Central memory CD8-positive, alpha-beta T cell (primary cell): ENCODE results near the gene KCNV2.

Source experiments
- ATAC-seq: fragments of 150-1000 bp; cut with Tn5 transposase; replicated peaks from 2 replicates; pipeline ENCODE4 v1.10.0; 2022; ENCODE audit warnings: mild to moderate bottlenecking, moderate FRiP score, moderate number of reproducible peaks; ENCODE audit not compliant: poor library complexity, severe bottlenecking; ENCODE audit errors: extremely low read depth
- DNase-seq, 2 donors: peaks; one replicate each; pipeline ENCODE4 v3.0.0; 2021; ENCODE audit warnings: low spot score in 2 of 2
- H3K27ac Mint-ChIP-seq: one replicate; pipeline ENCODE4 v1.8.0; 2022; ENCODE audit warnings: low read depth, mild to moderate bottlenecking, moderate library complexity, mixed read lengths
- H3K27me3 Mint-ChIP-seq: one replicate; pipeline ENCODE4 v1.8.0; 2022; ENCODE audit warnings: mixed read lengths
- H3K36me3 Mint-ChIP-seq: one replicate; pipeline ENCODE4 v1.8.0; 2022; ENCODE audit warnings: mild to moderate bottlenecking, moderate library complexity, mixed read lengths; ENCODE audit not compliant: insufficient read depth
- H3K4me1 Mint-ChIP-seq: one replicate; pipeline ENCODE4 v1.8.0; 2022; ENCODE audit warnings: mixed read lengths
- H3K4me3 Mint-ChIP-seq: one replicate; pipeline ENCODE4 v1.8.0; 2022; ENCODE audit warnings: mild to moderate bottlenecking, moderate library complexity, mixed read lengths
- H3K9me3 Mint-ChIP-seq: one replicate; pipeline ENCODE4 v1.8.0; 2022; ENCODE audit warnings: mixed read lengths

The KCNV2 gene

DNA sequence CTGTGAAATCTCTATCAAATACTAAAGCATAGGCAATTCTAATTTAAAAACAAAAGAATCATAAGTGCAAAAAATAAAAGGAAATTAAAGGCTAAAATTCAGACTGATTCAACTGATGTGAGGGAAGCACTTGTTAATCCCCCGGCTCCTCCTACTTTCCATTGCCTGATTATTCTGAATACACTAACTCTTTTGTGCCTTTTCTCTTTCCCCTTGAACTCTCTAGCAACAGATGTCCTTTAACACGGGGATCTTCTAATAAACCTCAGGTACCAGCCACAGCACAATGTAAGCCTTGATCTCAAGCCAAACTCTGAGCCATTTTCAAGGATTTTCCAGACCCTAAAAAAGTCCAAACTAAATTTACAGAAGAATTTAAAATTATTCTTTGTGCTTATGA lies 61.5 kb downstream of the KCNV2 start:
- DNase-seq (no peak), ATAC-seq (no peak)
- Mint-ChIP-seq H3K4me1 (no peaks in the 10 kb centered on the region), H3K9me3 (peaks cover 27% of the 10 kb centered on the region), H3K27me3 (no peaks in the 10 kb centered on the region), H3K36me3 (peaks cover 31% of the 10 kb centered on the region), H3K27ac (no peak overlapping the region), H3K4me3 (no peak overlapping the region)
